ENCODE data around the gene KIF12.

The KIF12 gene

GRCh38 chr9:114115654-114116125, 16.6 kb upstream of the KIF12 start:
- no peaks in the 10 kb centered on the region for H3K4me1 ChIP-seq (ENCODE audit: control insufficient read depth, insufficient read depth, low read length, poor library complexity, severe bottlenecking)
- H3K9me3 ChIP-seq (ENCODE audit: control insufficient read depth, low read length): no peaks in the 10 kb centered on the region
- H3K36me3 ChIP-seq (ENCODE audit: control insufficient read depth, insufficient read depth, low read length): no peaks in the 10 kb centered on the region
- no peak overlapping the region for H3K4me3 ChIP-seq (ENCODE audit: extremely low read depth, insufficient read depth, low read length, poor library complexity, severe bottlenecking)
- no peak overlapping the region for H3K27ac ChIP-seq (ENCODE audit: low read depth, low read length, severe bottlenecking)
- 96 to 100% methylated on average over 1 to 8 of the region's 9 CpGs for WGBS, 2 experiments (ENCODE audit: insufficient coverage in 2 of 2)

GRCh38 chr9:114114364-114114763, 15.3 kb upstream of the KIF12 start:
- no peaks in the 10 kb centered on the region for H3K9me3 ChIP-seq (ENCODE audit: control insufficient read depth, low read length)
- no peaks in the 10 kb centered on the region for H3K36me3 ChIP-seq (ENCODE audit: control insufficient read depth, insufficient read depth, low read length)
- no peak overlapping the region for H3K4me3 ChIP-seq (ENCODE audit: extremely low read depth, insufficient read depth, low read length, poor library complexity, severe bottlenecking)
- H3K27ac ChIP-seq (ENCODE audit: low read depth, low read length, severe bottlenecking): no peak overlapping the region
- 84% methylated on average over 2 of the region's 2 CpGs; no CpG with 5 or more reads in 1 of the 2 experiments for WGBS, 2 experiments (ENCODE audit: insufficient coverage in 2 of 2)
- no peaks in the 10 kb centered on the region for H3K4me1 ChIP-seq (ENCODE audit: control insufficient read depth, insufficient read depth, low read length, poor library complexity, severe bottlenecking)

- 75 to 84% methylated on average over 10 of the region's 10 CpGs for WGBS, 2 experiments (ENCODE audit: insufficient coverage in 2 of 2)
- Histone ChIP-seq H3K4me3 (ENCODE audit: extremely low read depth, insufficient read depth, low read length, poor library complexity, severe bottlenecking) (no peak overlapping the region), H3K9me3 (ENCODE audit: control insufficient read depth, low read length) (no peaks in the 10 kb centered on the region), H3K27ac (ENCODE audit: low read depth, low read length, severe bottlenecking) (no peak overlapping the region), H3K4me1 (ENCODE audit: control insufficient read depth, insufficient read depth, low read length, poor library complexity, severe bottlenecking) (peaks cover 3% of the 10 kb centered on the region), H3K36me3 (ENCODE audit: control insufficient read depth, insufficient read depth, low read length) (no peaks in the 10 kb centered on the region)
These were observed 13.9 kb upstream of the KIF12 start for GRCh38 chr9:114112778-114113584.

GRCh38 chr9:114112325-114112724, 13.2 kb upstream of the KIF12 start:
- H3K27ac ChIP-seq (ENCODE audit: low read depth, low read length, severe bottlenecking): no peak overlapping the region
- no peaks in the 10 kb centered on the region for H3K36me3 ChIP-seq (ENCODE audit: control insufficient read depth, insufficient read depth, low read length)
- 56 to 75% methylated on average over 1 of the region's 1 CpG for WGBS, 2 experiments (ENCODE audit: insufficient coverage in 2 of 2)

GRCh38 chr9:114110180-114110579, 11.1 kb upstream of the KIF12 start:
- H3K9me3 ChIP-seq (ENCODE audit: control insufficient read depth, low read length): no peaks in the 10 kb centered on the region
- no peak overlapping the region for H3K27ac ChIP-seq (ENCODE audit: low read depth, low read length, severe bottlenecking)
- no peak overlapping the region for H3K4me3 ChIP-seq (ENCODE audit: extremely low read depth, insufficient read depth, low read length, poor library complexity, severe bottlenecking)
- H3K4me1 ChIP-seq (ENCODE audit: control insufficient read depth, insufficient read depth, low read length, poor library complexity, severe bottlenecking): peaks cover 3% of the 10 kb centered on the region
- no peaks in the 10 kb centered on the region for H3K36me3 ChIP-seq (ENCODE audit: control insufficient read depth, insufficient read depth, low read length)
- 80 to 100% methylated on average over 1 to 2 of the region's 2 CpGs for WGBS, 2 experiments (ENCODE audit: insufficient coverage in 2 of 2)

More at GRCh38 chr9:114112325-114112724, 13.2 kb upstream of the KIF12 start:
- Histone ChIP-seq H3K9me3 (ENCODE audit: control insufficient read depth, low read length) (no peaks in the 10 kb centered on the region), H3K4me3 (ENCODE audit: extremely low read depth, insufficient read depth, low read length, poor library complexity, severe bottlenecking) (no peak overlapping the region), H3K4me1 (ENCODE audit: control insufficient read depth, insufficient read depth, low read length, poor library complexity, severe bottlenecking) (peaks cover 3% of the 10 kb centered on the region)

GRCh38 chr9:114109124-114109523, 10.0 kb upstream of the KIF12 start:
- Histone ChIP-seq H3K4me1 (ENCODE audit: control insufficient read depth, insufficient read depth, low read length, poor library complexity, severe bottlenecking) (peaks cover 3% of the 10 kb centered on the region), H3K27ac (ENCODE audit: low read depth, low read length, severe bottlenecking) (no peak overlapping the region), H3K9me3 (ENCODE audit: control insufficient read depth, low read length) (no peaks in the 10 kb centered on the region), H3K4me3 (ENCODE audit: extremely low read depth, insufficient read depth, low read length, poor library complexity, severe bottlenecking) (no peak overlapping the region), H3K36me3 (ENCODE audit: control insufficient read depth, insufficient read depth, low read length) (no peaks in the 10 kb centered on the region)
- WGBS, 2 experiments (ENCODE audit: insufficient coverage in 2 of 2): 90 to 100% methylated on average over 2 to 3 of the region's 6 CpGs

GRCh38 chr9:114108016-114108833, 9.1 kb upstream of the KIF12 start:
- Histone ChIP-seq H3K4me1 (ENCODE audit: control insufficient read depth, insufficient read depth, low read length, poor library complexity, severe bottlenecking) (peaks cover 3% of the 10 kb centered on the region), H3K27ac (ENCODE audit: low read depth, low read length, severe bottlenecking) (no peak overlapping the region), H3K9me3 (ENCODE audit: control insufficient read depth, low read length) (no peaks in the 10 kb centered on the region), H3K36me3 (ENCODE audit: control insufficient read depth, insufficient read depth, low read length) (no peaks in the 10 kb centered on the region), H3K4me3 (ENCODE audit: extremely low read depth, insufficient read depth, low read length, poor library complexity, severe bottlenecking) (no peak overlapping the region)
- 30 to 41% methylated on average over 23 to 28 of the region's 28 CpGs for WGBS, 2 experiments (ENCODE audit: insufficient coverage in 2 of 2)

GRCh38 chr9:114107286-114108001, 8.4 kb upstream of the KIF12 start:
- 80 to 83% methylated on average over 7 to 10 of the region's 13 CpGs for WGBS, 2 experiments (ENCODE audit: insufficient coverage in 2 of 2)
- Histone ChIP-seq H3K4me1 (ENCODE audit: control insufficient read depth, insufficient read depth, low read length, poor library complexity, severe bottlenecking) (peaks cover 3% of the 10 kb centered on the region), H3K4me3 (ENCODE audit: extremely low read depth, insufficient read depth, low read length, poor library complexity, severe bottlenecking) (no peak overlapping the region), H3K9me3 (ENCODE audit: control insufficient read depth, low read length) (no peaks in the 10 kb centered on the region), H3K36me3 (ENCODE audit: control insufficient read depth, insufficient read depth, low read length) (no peaks in the 10 kb centered on the region), H3K27ac (ENCODE audit: low read depth, low read length, severe bottlenecking) (no peak overlapping the region)

- 83% methylated on average over 2 of the region's 5 CpGs; no CpG with 5 or more reads in 1 of the 2 experiments for WGBS, 2 experiments (ENCODE audit: insufficient coverage in 2 of 2)
- Histone ChIP-seq H3K4me3 (ENCODE audit: extremely low read depth, insufficient read depth, low read length, poor library complexity, severe bottlenecking) (no peak overlapping the region), H3K9me3 (ENCODE audit: control insufficient read depth, low read length) (peaks cover 9% of the 10 kb centered on the region)
These were observed 6.1 kb upstream of the KIF12 start for GRCh38 chr9:114105236-114105635.

GRCh38 chr9:114102484-114102883, 3.4 kb upstream of the KIF12 start:
- no peak overlapping the region for H3K27ac ChIP-seq (ENCODE audit: low read depth, low read length, severe bottlenecking)

More at GRCh38 chr9:114105236-114105635, 6.1 kb upstream of the KIF12 start:
- Histone ChIP-seq H3K4me1 (ENCODE audit: control insufficient read depth, insufficient read depth, low read length, poor library complexity, severe bottlenecking) (peaks cover 3% of the 10 kb centered on the region), H3K36me3 (ENCODE audit: control insufficient read depth, insufficient read depth, low read length) (no peaks in the 10 kb centered on the region), H3K27ac (ENCODE audit: low read depth, low read length, severe bottlenecking) (no peak overlapping the region)

More at GRCh38 chr9:114102484-114102883, 3.4 kb upstream of the KIF12 start:
- Histone ChIP-seq H3K9me3 (ENCODE audit: control insufficient read depth, low read length) (peaks cover 9% of the 10 kb centered on the region), H3K36me3 (ENCODE audit: control insufficient read depth, insufficient read depth, low read length) (no peaks in the 10 kb centered on the region), H3K4me1 (ENCODE audit: control insufficient read depth, insufficient read depth, low read length, poor library complexity, severe bottlenecking) (no peaks in the 10 kb centered on the region), H3K4me3 (ENCODE audit: extremely low read depth, insufficient read depth, low read length, poor library complexity, severe bottlenecking) (no peak overlapping the region)

Data from mesodermal cell (in vitro differentiated cells).